Measurements from ENCODE around the gene TMEM81. TPM values are rescaled to one million over a fixed set of nuclear protein-coding genes. Genes with fewer than 3 reads are reported as not detected.

Gene TMEM81
- total and polyA plus RNA-seq, 2 experiments from 2014 or later: 0.95 to 2.2 TPM

GRCh38 chr1:205059660-205060059 lies 24.6 kb downstream of the TMEM81 start:
- TF ChIP-seq EZH2phosphoT487 (IDR thresholded peaks at IDR 0.05; ENCODE audit: insufficient read depth, low read depth) (no peak), EZH2 (IDR thresholded peaks at IDR 0.05; ENCODE audit: insufficient read depth, poor library complexity, severe bottlenecking) (no peak)
- in situ Hi-C loops (cut with MboI): no loop called here

GRCh38 chr1:205058853-205059252 lies 25.4 kb downstream of the TMEM81 start:
- in situ Hi-C loops (cut with MboI): no loop called here
- Histone ChIP-seq H3K4me1 (ENCODE audit: insufficient read depth) (no peaks in the 10 kb centered on the region), H2AFZ (no peak overlapping the region), H3K36me3 (ENCODE audit: low read depth) (no peaks in the 10 kb centered on the region), H3K27ac (no peak overlapping the region), H4K20me1 (ENCODE audit: insufficient read depth) (no peaks in the 10 kb centered on the region), H3K9ac (no peak overlapping the region), H3K4me2 (ENCODE audit: unreplicated experiment) (no peak overlapping the region), H3F3A (ENCODE audit: insufficient read depth) (no peaks in the 10 kb centered on the region), H3K79me2 (ENCODE audit: insufficient read depth) (no peaks in the 10 kb centered on the region), H3K4me3 (no peak overlapping the region), H3K9me3 (ENCODE audit: low read depth) (no peaks in the 10 kb centered on the region), H3K27me3 (replicated peaks; ENCODE audit: insufficient read depth) (peaks cover 11% of the 10 kb centered on the region), H3K9me2 (ENCODE audit: insufficient read depth) (no peaks in the 10 kb centered on the region)
- TF ChIP-seq EZH2phosphoT487 (IDR thresholded peaks at IDR 0.05; ENCODE audit: insufficient read depth, low read depth) (no peak), EZH2 (IDR thresholded peaks at IDR 0.05; ENCODE audit: insufficient read depth, poor library complexity, severe bottlenecking) (no peak)
- 80 to 83% methylated on average over 12 of the region's 12 CpGs for WGBS, 2 experiments (ENCODE audit: low coverage in 1 of 2, low lambda C conversion rate in 2 of 2, missing lambda C conversion rate in 2 of 2)
- no peak for DNase-seq

More at GRCh38 chr1:205059660-205060059, 24.6 kb downstream of the TMEM81 start:
- no peak overlapping the region for H3K9ac ChIP-seq
- no peaks in the 10 kb centered on the region for H3F3A ChIP-seq (ENCODE audit: insufficient read depth)
- peaks cover 10% of the 10 kb centered on the region for H3K27me3 ChIP-seq (replicated peaks; ENCODE audit: insufficient read depth)
- no peak overlapping the region for H3K4me3 ChIP-seq
- 84 to 95% methylated on average over 6 of the region's 6 CpGs for WGBS, 2 experiments (ENCODE audit: low coverage in 1 of 2, low lambda C conversion rate in 2 of 2, missing lambda C conversion rate in 2 of 2)
- H3K79me2 ChIP-seq (ENCODE audit: insufficient read depth): no peaks in the 10 kb centered on the region
- H3K27ac ChIP-seq: no peak overlapping the region
- no peaks in the 10 kb centered on the region for H3K4me1 ChIP-seq (ENCODE audit: insufficient read depth)
- no peak overlapping the region for H3K4me2 ChIP-seq (ENCODE audit: unreplicated experiment)
- H3K36me3 ChIP-seq (ENCODE audit: low read depth): no peaks in the 10 kb centered on the region
- no peaks in the 10 kb centered on the region for H3K9me2 ChIP-seq (ENCODE audit: insufficient read depth)
- no peaks in the 10 kb centered on the region for H3K9me3 ChIP-seq (ENCODE audit: low read depth)
- H2AFZ ChIP-seq: no peak overlapping the region
- H4K20me1 ChIP-seq (ENCODE audit: insufficient read depth): no peaks in the 10 kb centered on the region
- DNase-seq: no peak

- in situ Hi-C loops (cut with MboI): no loop called here
- H3F3A ChIP-seq (ENCODE audit: insufficient read depth): no peaks in the 10 kb centered on the region
- WGBS, 2 experiments (ENCODE audit: low coverage in 1 of 2, low lambda C conversion rate in 2 of 2, missing lambda C conversion rate in 2 of 2): 86 to 91% methylated on average over 16 to 19 of the region's 19 CpGs
- H3K36me3 ChIP-seq (ENCODE audit: low read depth): no peaks in the 10 kb centered on the region
- no peaks in the 10 kb centered on the region for H3K79me2 ChIP-seq (ENCODE audit: insufficient read depth)
- TF ChIP-seq EZH2phosphoT487 (IDR thresholded peaks at IDR 0.05; ENCODE audit: insufficient read depth, low read depth) (no peak), EZH2 (IDR thresholded peaks at IDR 0.05; ENCODE audit: insufficient read depth, poor library complexity, severe bottlenecking) (no peak)
- no peak overlapping the region for H3K9ac ChIP-seq
- H3K4me1 ChIP-seq (ENCODE audit: insufficient read depth): no peaks in the 10 kb centered on the region
- H3K27me3 ChIP-seq (replicated peaks; ENCODE audit: insufficient read depth): peaks cover 18% of the 10 kb centered on the region
- H3K9me2 ChIP-seq (ENCODE audit: insufficient read depth): no peaks in the 10 kb centered on the region
- H2AFZ ChIP-seq: no peak overlapping the region
- H3K9me3 ChIP-seq (ENCODE audit: low read depth): no peaks in the 10 kb centered on the region
- H3K4me3 ChIP-seq: no peak overlapping the region
- no peak for DNase-seq
- no peaks in the 10 kb centered on the region for H4K20me1 ChIP-seq (ENCODE audit: insufficient read depth)
- H3K27ac ChIP-seq: no peak overlapping the region
- H3K4me2 ChIP-seq (ENCODE audit: unreplicated experiment): no peak overlapping the region
Observed at GRCh38 chr1:205057808-205058575, 26.3 kb downstream of the TMEM81 start.

- Histone ChIP-seq H3K27me3 (replicated peaks; ENCODE audit: insufficient read depth) (peaks cover 22% of the 10 kb centered on the region), H3K4me2 (ENCODE audit: unreplicated experiment) (no peak overlapping the region), H3K36me3 (ENCODE audit: low read depth) (no peaks in the 10 kb centered on the region), H3K9ac (no peak overlapping the region), H3K9me3 (ENCODE audit: low read depth) (no peaks in the 10 kb centered on the region), H3F3A (ENCODE audit: insufficient read depth) (no peaks in the 10 kb centered on the region), H2AFZ (no peak overlapping the region), H3K4me1 (ENCODE audit: insufficient read depth) (no peaks in the 10 kb centered on the region), H3K79me2 (ENCODE audit: insufficient read depth) (no peaks in the 10 kb centered on the region), H3K9me2 (ENCODE audit: insufficient read depth) (no peaks in the 10 kb centered on the region), H3K27ac (no peak overlapping the region), H3K4me3 (no peak overlapping the region), H4K20me1 (ENCODE audit: insufficient read depth) (no peaks in the 10 kb centered on the region)
- in situ Hi-C loops (cut with MboI): no loop called here
- DNase-seq: no peak
- 90 to 91% methylated on average over 6 of the region's 6 CpGs for WGBS, 2 experiments (ENCODE audit: low coverage in 1 of 2, low lambda C conversion rate in 2 of 2, missing lambda C conversion rate in 2 of 2)
- no peak for TF ChIP-seq EZH2phosphoT487 (IDR thresholded peaks at IDR 0.05; ENCODE audit: insufficient read depth, low read depth)
- TF ChIP-seq EZH2 (IDR thresholded peaks at IDR 0.05; ENCODE audit: insufficient read depth, poor library complexity, severe bottlenecking): no peak
Observed at GRCh38 chr1:205056956-205057568, 27.2 kb downstream of the TMEM81 start.

All from GM23248 (cell line).